Loucy (cell line): Measurements from ENCODE around the gene TRAPPC12.

Source experiments
- H2AFZ ChIP-seq: fragments of 200-600 bp; sonication (generic); 2 replicates; pipeline ENCODE4 v1.6.0; 2016; ENCODE audit warnings: antibody characterized with exemption, mild to moderate bottlenecking, low read length, moderate library complexity
- H3F3A ChIP-seq: fragments of 200-600 bp; 2 replicates; pipeline ENCODE4 v1.6.0; 2016; ENCODE audit warnings: antibody characterized with exemption, low read depth, mild to moderate bottlenecking
- H3K27me3 ChIP-seq: fragments of 200-600 bp; sonication (generic); 2 replicates; pipeline ENCODE4 v1.6.1; 2014; ENCODE audit warnings: low read length, mild to moderate bottlenecking; ENCODE audit not compliant: insufficient read depth, poor library complexity, severe bottlenecking
- H3K36me3 ChIP-seq: fragments of 200-600 bp; sonication (generic); 2 replicates; pipeline ENCODE4 v1.6.1; 2016; ENCODE audit warnings: low read length; ENCODE audit not compliant: insufficient read depth
- H3K4me1 ChIP-seq: fragments of 200-600 bp; sonication (generic); 2 replicates; pipeline ENCODE4 v1.5.1; 2014; ENCODE audit warnings: low read length, mild to moderate bottlenecking; ENCODE audit not compliant: insufficient read depth, poor library complexity, severe bottlenecking
- H3K4me2 ChIP-seq: fragments of 200-600 bp; sonication (generic); 2 replicates; pipeline ENCODE4 v1.6.0; 2014; ENCODE audit warnings: antibody characterized with exemption, low read length, low read depth, mild to moderate bottlenecking; ENCODE audit not compliant: poor library complexity, severe bottlenecking
- H3K4me3 ChIP-seq: fragments of 200-600 bp; sonication (generic); 2 replicates; pipeline ENCODE4 v1.5.1; 2014; ENCODE audit warnings: low read length, mild to moderate bottlenecking, mixed read lengths; ENCODE audit not compliant: poor library complexity, severe bottlenecking
- H3K79me2 ChIP-seq: fragments of 200-600 bp; sonication (generic); 2 replicates; pipeline ENCODE4 v1.6.1; 2014; ENCODE audit warnings: low read length; ENCODE audit not compliant: insufficient read depth
- H3K9ac ChIP-seq: fragments of 200-600 bp; sonication (generic); 2 replicates; pipeline ENCODE4 v1.6.0; 2014; ENCODE audit warnings: mild to moderate bottlenecking, low read depth, low read length, moderate library complexity; ENCODE audit not compliant: poor library complexity, severe bottlenecking
- H3K9me2 ChIP-seq: fragments of 200-600 bp; sonication (generic); replicated peaks from 2 replicates; pipeline ENCODE4 v1.6.1; 2016; ENCODE audit warnings: low read depth, low read length, mixed read lengths
- H3K9me3 ChIP-seq: fragments of 200-600 bp; sonication (generic); 2 replicates; pipeline ENCODE4 v1.6.1; 2014; ENCODE audit warnings: mild to moderate bottlenecking, antibody characterized with exemption, low read length, low read depth; ENCODE audit not compliant: insufficient read depth
- H4K20me1 ChIP-seq: fragments of 200-600 bp; sonication (generic); 2 replicates; pipeline ENCODE4 v1.6.0; 2014; ENCODE audit warnings: antibody characterized with exemption, low read length, mild to moderate bottlenecking; ENCODE audit not compliant: insufficient read depth, poor library complexity, severe bottlenecking
- EZH2phosphoT487 ChIP-seq: fragments of 200-600 bp; IDR thresholded peaks from 2 replicates; pipeline ENCODE4 v1.6.1; 2018; ENCODE audit warnings: antibody characterized with exemption, mild to moderate bottlenecking, moderate library complexity, borderline replicate concordance
- TF ChIP-seq, protein P1 (sequence below): fragments of 200-600 bp; sonication (generic); conservative IDR thresholded peaks from 2 replicates; pipeline ENCODE4 v1.5.1; 2014; ENCODE audit warnings: mild to moderate bottlenecking, antibody characterized with exemption, low read length

The TRAPPC12 gene

DNA sequence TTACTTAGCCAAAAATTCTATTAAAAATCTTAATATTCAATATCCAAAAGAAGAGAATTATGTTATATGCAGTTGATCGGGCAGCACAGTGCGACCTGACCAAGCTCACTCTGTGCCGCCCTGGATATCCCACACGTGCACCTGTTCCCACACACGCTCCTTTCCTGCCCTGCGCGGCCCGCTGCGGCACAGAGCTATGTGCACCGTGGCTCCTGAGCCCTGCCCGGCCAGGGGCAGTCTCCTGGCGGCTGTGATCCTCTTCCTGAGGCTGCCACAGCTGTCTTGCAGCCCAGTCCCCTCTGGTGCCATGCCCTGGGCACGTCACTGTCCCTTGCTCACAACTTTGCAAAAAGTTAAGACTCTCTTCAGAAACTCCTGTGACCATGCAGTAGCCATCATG, 29.3 kb downstream of the TRAPPC12 start:
- Histone ChIP-seq H3K9me2 (no peaks in the 10 kb centered on the region), H3K4me3 (no peak overlapping the region), H3K4me1 (no peaks in the 10 kb centered on the region), H3K9ac (no peak overlapping the region), H3K79me2 (no peaks in the 10 kb centered on the region), H3K9me3 (no peaks in the 10 kb centered on the region), H3F3A (no peaks in the 10 kb centered on the region), H3K4me2 (no peak overlapping the region), H4K20me1 (no peaks in the 10 kb centered on the region), H3K36me3 (peaks cover 17% of the 10 kb centered on the region; the same call in 1 of the 2 replicates), H3K27me3 (no peaks in the 10 kb centered on the region), H2AFZ (no peak overlapping the region)
- TF ChIP-seq, protein P1, sequence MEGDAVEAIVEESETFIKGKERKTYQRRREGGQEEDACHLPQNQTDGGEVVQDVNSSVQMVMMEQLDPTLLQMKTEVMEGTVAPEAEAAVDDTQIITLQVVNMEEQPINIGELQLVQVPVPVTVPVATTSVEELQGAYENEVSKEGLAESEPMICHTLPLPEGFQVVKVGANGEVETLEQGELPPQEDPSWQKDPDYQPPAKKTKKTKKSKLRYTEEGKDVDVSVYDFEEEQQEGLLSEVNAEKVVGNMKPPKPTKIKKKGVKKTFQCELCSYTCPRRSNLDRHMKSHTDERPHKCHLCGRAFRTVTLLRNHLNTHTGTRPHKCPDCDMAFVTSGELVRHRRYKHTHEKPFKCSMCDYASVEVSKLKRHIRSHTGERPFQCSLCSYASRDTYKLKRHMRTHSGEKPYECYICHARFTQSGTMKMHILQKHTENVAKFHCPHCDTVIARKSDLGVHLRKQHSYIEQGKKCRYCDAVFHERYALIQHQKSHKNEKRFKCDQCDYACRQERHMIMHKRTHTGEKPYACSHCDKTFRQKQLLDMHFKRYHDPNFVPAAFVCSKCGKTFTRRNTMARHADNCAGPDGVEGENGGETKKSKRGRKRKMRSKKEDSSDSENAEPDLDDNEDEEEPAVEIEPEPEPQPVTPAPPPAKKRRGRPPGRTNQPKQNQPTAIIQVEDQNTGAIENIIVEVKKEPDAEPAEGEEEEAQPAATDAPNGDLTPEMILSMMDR: no peak
- TF ChIP-seq EZH2phosphoT487: no peak

DNA sequence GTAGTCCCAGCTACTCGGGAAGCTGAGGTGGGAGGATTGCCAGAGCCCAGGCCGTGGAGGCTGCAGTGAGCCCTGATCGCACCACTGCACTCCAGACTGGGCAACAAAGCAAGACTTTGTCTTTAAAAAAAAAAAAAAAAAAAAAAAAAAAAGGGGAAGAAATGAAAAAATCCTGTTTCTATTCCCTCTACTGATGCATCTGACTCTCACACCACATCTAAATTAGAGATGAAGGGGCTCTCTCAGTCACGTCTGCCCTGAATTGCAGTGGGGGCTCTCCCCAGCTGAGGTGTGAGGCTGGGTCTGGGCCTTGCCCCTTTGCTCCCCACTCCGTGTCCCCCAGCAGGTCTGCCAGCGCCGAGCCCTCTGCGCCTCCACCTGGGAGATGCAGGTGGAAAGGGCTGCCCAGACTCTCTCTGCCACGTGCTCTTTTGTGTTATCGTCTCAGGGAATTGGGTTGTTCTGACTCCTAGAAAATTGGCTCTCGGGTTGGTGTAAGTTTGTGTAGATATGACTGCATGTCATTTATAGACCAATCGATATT, 30.2 kb downstream of the TRAPPC12 start:
- no peaks in the 10 kb centered on the region for H3K4me1 ChIP-seq
- H3K79me2 ChIP-seq: no peaks in the 10 kb centered on the region
- peaks cover 15% of the 10 kb centered on the region; the same call in 1 of the 2 replicates for H3K36me3 ChIP-seq
- no peak overlapping the region for H3K4me3 ChIP-seq
- no peaks in the 10 kb centered on the region for H3K9me3 ChIP-seq
- H3K9ac ChIP-seq: no peak overlapping the region
- no peaks in the 10 kb centered on the region for H4K20me1 ChIP-seq
- H3K4me2 ChIP-seq: no peak overlapping the region
- no peaks in the 10 kb centered on the region for H3K9me2 ChIP-seq
- H3K27me3 ChIP-seq: no peaks in the 10 kb centered on the region
- TF ChIP-seq, protein P1: no peak
- no peak for TF ChIP-seq EZH2phosphoT487
- H2AFZ ChIP-seq: no peak overlapping the region
- H3F3A ChIP-seq: no peaks in the 10 kb centered on the region

DNA sequence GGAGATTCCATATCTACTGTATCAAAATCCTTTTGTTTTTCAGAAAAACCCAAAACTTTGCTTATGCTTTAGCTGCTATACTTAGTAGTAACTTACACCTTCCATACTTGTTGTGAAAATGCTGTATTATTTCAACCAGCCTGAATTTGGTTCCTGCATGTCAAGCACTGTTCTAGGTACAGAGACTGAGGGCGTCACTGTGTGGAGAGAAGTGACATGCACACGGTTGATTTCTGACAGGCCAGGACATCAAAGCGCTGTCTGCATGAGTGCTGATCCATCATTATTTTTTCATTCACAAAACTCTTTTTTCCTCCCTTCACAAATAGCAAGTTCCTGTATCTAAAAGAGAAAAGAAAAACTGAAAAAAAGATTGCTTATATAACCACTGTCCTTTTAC, 31.6 kb downstream of the TRAPPC12 start:
- Histone ChIP-seq H2AFZ (no peak overlapping the region), H3K9me2 (no peaks in the 10 kb centered on the region), H3K79me2 (no peaks in the 10 kb centered on the region), H3K4me3 (no peak overlapping the region), H3F3A (no peaks in the 10 kb centered on the region), H3K27me3 (no peaks in the 10 kb centered on the region), H3K9me3 (no peaks in the 10 kb centered on the region), H3K9ac (no peak overlapping the region), H3K4me2 (no peak overlapping the region), H4K20me1 (no peaks in the 10 kb centered on the region), H3K36me3 (peaks cover 17% of the 10 kb centered on the region; the same call in 1 of the 2 replicates), H3K4me1 (no peaks in the 10 kb centered on the region)
- TF ChIP-seq, protein P1: no peak
- no peak for TF ChIP-seq EZH2phosphoT487
